SU-DHL-6 (cell line): ENCODE results near the gene LDAH.

Source experiments
- H2AFZ ChIP-seq: fragments of 200-600 bp; sonication (generic); 2 replicates; pipeline ENCODE4 v1.6.1; 2014; ENCODE audit warnings: low read depth, mild to moderate bottlenecking, moderate library complexity, mixed read lengths, antibody characterized with exemption, low read length; ENCODE audit not compliant: severe bottlenecking
- H3F3A ChIP-seq: fragments of 200-600 bp; shearing (Covaris generic); 2 replicates; pipeline ENCODE4 v1.6.0; 2016; ENCODE audit warnings: antibody characterized with exemption, mild to moderate bottlenecking; ENCODE audit not compliant: insufficient read depth
- H3K27ac ChIP-seq: fragments of 200-600 bp; sonication (generic); 2 replicates; pipeline ENCODE4 v1.5.1; 2016; ENCODE audit warnings: low read depth, mild to moderate bottlenecking, low read length, moderate library complexity, mixed read lengths
- H3K27me3 ChIP-seq: fragments of 200-600 bp; sonication (generic), shearing (Covaris generic); 2 replicates; pipeline ENCODE4 v1.6.0; 2014; ENCODE audit warnings: mild to moderate bottlenecking, low read length
- H3K36me3 ChIP-seq: fragments of 200-600 bp; sonication (generic); 2 replicates; pipeline ENCODE4 v1.6.1; 2014; ENCODE audit warnings: mild to moderate bottlenecking, low read length, mixed read lengths
- H3K4me2 ChIP-seq: fragments of 300-600, 200-600 bp; shearing (Covaris generic), sonication (generic); 2 replicates; pipeline ENCODE4 v1.6.0; 2014; ENCODE audit warnings: low read length, low read depth, mild to moderate bottlenecking; ENCODE audit not compliant: poor library complexity, severe bottlenecking
- H3K4me3 ChIP-seq: fragments of 200-600 bp; sonication (generic); 2 replicates; pipeline ENCODE4 v1.5.1; 2014; ENCODE audit warnings: antibody characterized with exemption, low read length, mild to moderate bottlenecking, mixed read lengths; ENCODE audit not compliant: insufficient read depth, poor library complexity, severe bottlenecking
- H3K79me2 ChIP-seq: fragments of 200-600 bp; sonication (generic); 2 replicates; pipeline ENCODE4 v1.6.1; 2014; ENCODE audit warnings: mild to moderate bottlenecking, low read length, moderate library complexity; ENCODE audit not compliant: insufficient read depth
- H3K9ac ChIP-seq: fragments of 200-600 bp; sonication (generic); 2 replicates; pipeline ENCODE4 v1.7.0; 2014; ENCODE audit warnings: mild to moderate bottlenecking, low read length
- H3K9me2 ChIP-seq: fragments of 200-600 bp; sonication (generic); replicated peaks from 2 replicates; pipeline ENCODE4 v1.6.1; 2014; ENCODE audit warnings: low read length; ENCODE audit not compliant: insufficient read depth
- H3K9me3 ChIP-seq: fragments of 200-600 bp; sonication (generic); 2 replicates; pipeline ENCODE4 v1.6.1; 2014; ENCODE audit warnings: low read length, mixed read lengths; ENCODE audit not compliant: insufficient read depth
- H4K20me1 ChIP-seq: fragments of 200-600 bp; sonication (generic); 2 replicates; pipeline ENCODE4 v1.6.1; 2014; ENCODE audit warnings: low read depth, mild to moderate bottlenecking, antibody characterized with exemption, low read length, moderate library complexity, mixed read lengths
- EZH2phosphoT487 ChIP-seq: fragments of 200-600 bp; sonication (generic), shearing (Covaris generic); conservative IDR thresholded peaks from 2 replicates; pipeline ENCODE4 v1.6.1; 2018; ENCODE audit warnings: mild to moderate bottlenecking, antibody characterized with exemption, low read length, moderate library complexity, mixed read lengths
- TF ChIP-seq, protein P1 (sequence below): fragments of 200-600 bp; sonication (generic); IDR thresholded peaks from one replicate; pipeline ENCODE4 v1.5.1; 2017; ENCODE audit warnings: antibody characterized with exemption, mild to moderate bottlenecking, low read length, moderate library complexity; ENCODE audit not compliant: insufficient read depth, poor library complexity, severe bottlenecking

LDAH gene

DNA sequence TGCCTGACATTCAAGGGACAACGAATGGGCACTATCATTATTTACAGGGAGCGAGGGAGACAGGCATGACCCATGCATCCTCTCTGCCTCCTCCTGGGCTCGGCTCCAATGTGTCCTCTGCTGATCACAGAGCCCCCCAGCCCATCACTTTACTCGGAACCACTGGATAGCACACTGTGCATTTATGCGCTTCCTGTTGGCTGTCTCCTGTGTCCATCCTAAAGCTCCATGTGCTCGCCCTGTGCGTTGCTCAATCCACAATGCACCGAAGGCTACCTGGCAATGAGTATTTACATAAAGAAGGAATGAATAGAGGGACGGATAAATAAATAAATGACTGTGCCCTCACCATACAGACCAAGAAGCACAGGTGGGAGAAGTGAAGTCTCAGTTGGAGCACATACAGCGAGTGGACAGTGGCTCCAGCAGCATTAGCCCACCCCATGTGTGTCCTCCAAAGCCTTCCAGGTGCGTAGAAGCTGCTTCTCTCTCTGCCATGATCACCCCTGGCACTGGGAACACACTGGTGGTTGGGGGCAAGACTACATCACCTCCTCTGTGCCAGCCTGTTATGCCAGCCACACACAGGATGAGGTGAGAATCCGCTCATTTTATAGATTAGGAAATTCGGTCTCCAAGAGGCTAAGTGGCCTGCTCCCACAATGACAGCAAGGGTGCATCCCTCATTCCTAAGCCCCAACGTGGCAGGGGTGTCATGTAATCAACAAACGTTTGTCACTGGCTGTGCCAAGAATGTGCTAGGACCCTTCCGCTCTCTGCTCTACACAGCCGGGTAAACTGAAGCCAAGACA is 158.3 kb downstream of the LDAH start:
- H3K9me3 ChIP-seq: no peaks in the 10 kb centered on the region
- no peaks in the 10 kb centered on the region for H3F3A ChIP-seq
- no peak overlapping the region for H3K4me3 ChIP-seq
- no peak overlapping the region for H3K9ac ChIP-seq
- no peaks in the 10 kb centered on the region for H3K27me3 ChIP-seq
- H3K9me2 ChIP-seq: no peaks in the 10 kb centered on the region
- TF ChIP-seq EZH2phosphoT487: no peak
- TF ChIP-seq, protein P1, sequence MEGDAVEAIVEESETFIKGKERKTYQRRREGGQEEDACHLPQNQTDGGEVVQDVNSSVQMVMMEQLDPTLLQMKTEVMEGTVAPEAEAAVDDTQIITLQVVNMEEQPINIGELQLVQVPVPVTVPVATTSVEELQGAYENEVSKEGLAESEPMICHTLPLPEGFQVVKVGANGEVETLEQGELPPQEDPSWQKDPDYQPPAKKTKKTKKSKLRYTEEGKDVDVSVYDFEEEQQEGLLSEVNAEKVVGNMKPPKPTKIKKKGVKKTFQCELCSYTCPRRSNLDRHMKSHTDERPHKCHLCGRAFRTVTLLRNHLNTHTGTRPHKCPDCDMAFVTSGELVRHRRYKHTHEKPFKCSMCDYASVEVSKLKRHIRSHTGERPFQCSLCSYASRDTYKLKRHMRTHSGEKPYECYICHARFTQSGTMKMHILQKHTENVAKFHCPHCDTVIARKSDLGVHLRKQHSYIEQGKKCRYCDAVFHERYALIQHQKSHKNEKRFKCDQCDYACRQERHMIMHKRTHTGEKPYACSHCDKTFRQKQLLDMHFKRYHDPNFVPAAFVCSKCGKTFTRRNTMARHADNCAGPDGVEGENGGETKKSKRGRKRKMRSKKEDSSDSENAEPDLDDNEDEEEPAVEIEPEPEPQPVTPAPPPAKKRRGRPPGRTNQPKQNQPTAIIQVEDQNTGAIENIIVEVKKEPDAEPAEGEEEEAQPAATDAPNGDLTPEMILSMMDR: no peak
- no peak overlapping the region for H2AFZ ChIP-seq
- no peak overlapping the region for H3K27ac ChIP-seq
- H3K4me2 ChIP-seq: no peak overlapping the region
- no peaks in the 10 kb centered on the region for H3K79me2 ChIP-seq
- H4K20me1 ChIP-seq: no peaks in the 10 kb centered on the region
- H3K36me3 ChIP-seq: no peaks in the 10 kb centered on the region

DNA sequence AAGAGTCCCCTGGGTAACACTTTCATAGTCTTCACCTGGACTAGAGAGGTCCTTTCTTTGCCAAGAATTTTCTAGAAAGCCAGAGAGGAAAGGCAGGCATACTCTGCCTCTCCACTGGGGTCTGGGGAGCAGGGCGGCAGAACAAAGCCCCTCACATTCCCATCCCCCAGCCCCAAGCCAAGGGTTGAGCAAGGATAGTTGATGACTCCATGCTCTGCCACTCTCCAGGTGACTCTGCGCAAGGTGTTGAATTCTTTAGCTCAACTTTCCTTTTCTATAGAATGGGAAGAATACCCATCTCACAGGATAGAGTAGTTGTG is 158.9 kb downstream of the LDAH start:
- H3K9me2 ChIP-seq: no peaks in the 10 kb centered on the region
- no peak overlapping the region for H3K27ac ChIP-seq
- no peaks in the 10 kb centered on the region for H3K27me3 ChIP-seq
- H3K79me2 ChIP-seq: no peaks in the 10 kb centered on the region
- H4K20me1 ChIP-seq: no peaks in the 10 kb centered on the region
- no peak overlapping the region for H3K4me2 ChIP-seq
- H3K4me3 ChIP-seq: no peak overlapping the region
- H3K9me3 ChIP-seq: no peaks in the 10 kb centered on the region
- H3K9ac ChIP-seq: no peak overlapping the region
- TF ChIP-seq, protein P1: no peak
- no peaks in the 10 kb centered on the region for H3K36me3 ChIP-seq
- H2AFZ ChIP-seq: no peak overlapping the region
- H3F3A ChIP-seq: no peaks in the 10 kb centered on the region

DNA sequence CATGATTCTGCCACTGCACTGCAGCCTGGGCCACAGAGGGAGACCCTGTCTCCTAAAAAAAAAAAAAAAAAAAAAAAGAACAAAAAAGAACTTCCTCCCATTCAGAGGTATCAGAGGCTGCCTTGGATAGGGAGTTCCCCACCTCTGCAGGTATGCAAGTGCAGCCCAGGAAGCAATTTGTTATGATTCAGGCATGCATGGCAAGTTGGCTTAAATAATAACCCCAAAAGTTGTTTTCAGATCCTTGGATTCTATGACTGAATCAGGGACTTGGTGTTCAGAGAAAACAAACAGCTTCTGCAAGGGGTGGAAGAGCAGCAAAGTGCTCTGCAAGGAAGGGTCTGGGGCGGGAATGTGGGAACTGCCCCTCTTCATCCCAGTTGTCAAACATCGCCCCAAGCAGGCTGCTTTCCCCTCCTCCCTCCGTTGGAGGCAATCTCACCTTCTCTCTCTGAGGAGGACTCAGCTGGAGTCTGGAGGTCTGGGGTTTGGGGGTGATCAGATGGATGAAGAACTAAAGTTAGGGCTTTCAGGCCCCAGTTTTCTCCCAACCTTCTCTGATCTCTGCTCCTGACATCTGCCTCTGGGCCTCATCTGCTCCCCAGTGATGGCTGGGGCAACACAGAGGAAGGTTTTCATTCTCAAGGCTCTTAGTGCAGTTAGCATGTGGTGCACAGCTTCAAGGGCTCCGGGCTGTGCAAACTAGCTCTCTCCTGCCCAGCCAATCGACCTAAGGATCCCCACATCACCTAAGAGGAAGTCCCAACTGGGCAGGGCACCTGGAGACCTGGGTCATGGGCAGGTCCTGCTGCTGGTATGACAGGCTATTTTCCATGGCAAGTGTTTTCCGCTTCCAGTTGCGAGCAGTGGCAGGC is 159.5 kb downstream of the LDAH start:
- no peaks in the 10 kb centered on the region for H3F3A ChIP-seq
- no peaks in the 10 kb centered on the region for H3K9me3 ChIP-seq
- H3K9ac ChIP-seq: no peak overlapping the region
- no peaks in the 10 kb centered on the region for H4K20me1 ChIP-seq
- no peaks in the 10 kb centered on the region for H3K27me3 ChIP-seq
- TF ChIP-seq EZH2phosphoT487: no peak
- no peaks in the 10 kb centered on the region for H3K9me2 ChIP-seq
- no peak overlapping the region for H2AFZ ChIP-seq
- no peak overlapping the region for H3K27ac ChIP-seq
- H3K36me3 ChIP-seq: no peaks in the 10 kb centered on the region
- no peak overlapping the region for H3K4me3 ChIP-seq
- H3K79me2 ChIP-seq: no peaks in the 10 kb centered on the region
- H3K4me2 ChIP-seq: no peak overlapping the region
